Loucy (cell line): ENCODE measurements around the gene MYOF.

Experiments used
- EZH2phosphoT487 ChIP-seq: fragments of 200-600 bp; IDR thresholded peaks from 2 replicates; pipeline ENCODE4 v1.6.1; 2018; ENCODE audit warnings: antibody characterized with exemption, mild to moderate bottlenecking, moderate library complexity, borderline replicate concordance
- TF ChIP-seq, protein P1 (sequence below): fragments of 200-600 bp; sonication (generic); conservative IDR thresholded peaks from 2 replicates; pipeline ENCODE4 v1.5.1; 2014; ENCODE audit warnings: mild to moderate bottlenecking, antibody characterized with exemption, low read length

DNA sequence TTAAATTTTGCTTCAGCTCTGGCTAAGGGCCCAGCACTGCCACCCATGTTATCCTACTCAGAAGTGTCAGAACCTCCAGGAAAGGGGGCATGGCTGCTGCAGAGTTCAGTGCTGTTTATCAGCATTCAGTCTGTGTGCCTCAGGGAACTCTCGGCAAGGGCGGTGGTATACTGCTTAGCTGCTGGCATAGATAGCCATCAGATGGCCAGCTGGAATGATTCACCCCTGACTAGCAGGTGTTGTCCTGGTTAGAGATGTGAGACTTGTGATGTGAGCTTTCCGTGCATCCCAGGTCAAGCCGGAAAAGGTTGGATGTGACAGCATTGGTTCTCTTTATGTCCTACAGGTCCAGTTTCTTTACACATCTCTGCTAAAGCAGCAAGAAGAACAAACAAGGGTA is 36.4 kb upstream of the MYOF start:
- TF ChIP-seq, protein P1, sequence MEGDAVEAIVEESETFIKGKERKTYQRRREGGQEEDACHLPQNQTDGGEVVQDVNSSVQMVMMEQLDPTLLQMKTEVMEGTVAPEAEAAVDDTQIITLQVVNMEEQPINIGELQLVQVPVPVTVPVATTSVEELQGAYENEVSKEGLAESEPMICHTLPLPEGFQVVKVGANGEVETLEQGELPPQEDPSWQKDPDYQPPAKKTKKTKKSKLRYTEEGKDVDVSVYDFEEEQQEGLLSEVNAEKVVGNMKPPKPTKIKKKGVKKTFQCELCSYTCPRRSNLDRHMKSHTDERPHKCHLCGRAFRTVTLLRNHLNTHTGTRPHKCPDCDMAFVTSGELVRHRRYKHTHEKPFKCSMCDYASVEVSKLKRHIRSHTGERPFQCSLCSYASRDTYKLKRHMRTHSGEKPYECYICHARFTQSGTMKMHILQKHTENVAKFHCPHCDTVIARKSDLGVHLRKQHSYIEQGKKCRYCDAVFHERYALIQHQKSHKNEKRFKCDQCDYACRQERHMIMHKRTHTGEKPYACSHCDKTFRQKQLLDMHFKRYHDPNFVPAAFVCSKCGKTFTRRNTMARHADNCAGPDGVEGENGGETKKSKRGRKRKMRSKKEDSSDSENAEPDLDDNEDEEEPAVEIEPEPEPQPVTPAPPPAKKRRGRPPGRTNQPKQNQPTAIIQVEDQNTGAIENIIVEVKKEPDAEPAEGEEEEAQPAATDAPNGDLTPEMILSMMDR = no peak
- TF ChIP-seq EZH2phosphoT487 = no peak
